K562 (cell line): Measurements from ENCODE around the gene NPC1L1. TPM values are rescaled to one million over a fixed set of nuclear protein-coding genes. Genes with fewer than 3 reads are reported as not detected.

Experiments
- EHMT2 ChIP-seq: fragments of 450-650 bp; IDR thresholded peaks from 2 replicates; pipeline ENCODE4 v1.6.1; 2018; ENCODE audit warnings: antibody characterized with exemption
- HDAC1 ChIP-seq, 2 experiments: fragments of 450-650 bp; IDR thresholded peaks; 2 replicates each; pipeline ENCODE4 v1.6.1; 2016 to 2017; ENCODE audit warnings: inconsistent platforms in 1 of 2, mild to moderate bottlenecking in 1 of 2, moderate library complexity in 1 of 2
- ID3 ChIP-seq, 2 experiments: fragments of 250-450 bp in 1 of 2; fragments of 450-650 bp in 1 of 2; sonication (Bioruptor Pico) in 1 of 2; IDR thresholded peaks; 2 replicates each; pipeline versions ENCODE4 v1.6.1 to v1.8.0; 2016 to 2021; ENCODE audit warnings: mild to moderate bottlenecking in 2 of 2, moderate library complexity in 2 of 2, missing compliant biosample characterization in 1 of 2, missing genetic modification characterization in 1 of 2
- MTA2 ChIP-seq: fragments of 450-650 bp; IDR thresholded peaks from 2 replicates; pipeline ENCODE4 v1.6.1; 2016; ENCODE audit warnings: low read depth
- MYC ChIP-seq, 2 experiments: fragments of 250-450 bp in 1 of 2; sonication (Bioruptor Pico) in 1 of 2; IDR thresholded peaks; 2 replicates each; pipeline versions ENCODE4 v1.5.1 to v1.6.1; 2012 to 2021; ENCODE audit warnings: low read depth in 2 of 2, borderline replicate concordance in 1 of 2, improper control_type of control experiment in 1 of 2, low read length in 1 of 2, mild to moderate bottlenecking in 1 of 2, moderate library complexity in 1 of 2
- NFIC ChIP-seq: fragments of 450-650 bp; IDR thresholded peaks from 2 replicates; pipeline ENCODE4 v1.6.1; 2017; ENCODE audit warnings: mild to moderate bottlenecking, inconsistent platforms
- SMARCC2 ChIP-seq: fragments of 450-650 bp; IDR thresholded peaks from 2 replicates; pipeline ENCODE4 v1.6.1; 2017; ENCODE audit warnings: antibody characterized with exemption, moderate library complexity, mild to moderate bottlenecking, low read depth
- TEAD4 ChIP-seq, 2 experiments: sonication (generic) in 1 of 2; formaldehyde crosslinking in 1 of 2; IDR thresholded peaks; 2 replicates each; pipeline versions ENCODE4 v1.6.1 to v1.8.0; 2012 to 2022; ENCODE audit warnings: borderline replicate concordance in 1 of 2, inconsistent platforms in 1 of 2, low read length in 1 of 2, mild to moderate bottlenecking in 1 of 2, missing genetic modification reagents in 1 of 2
- ZC3H8 ChIP-seq: fragments of 450-650 bp; IDR thresholded peaks from 2 replicates; pipeline ENCODE4 v1.6.1; 2017
- ZEB2 ChIP-seq: fragments of 450-650 bp; IDR thresholded peaks from 2 replicates; pipeline ENCODE4 v1.6.1; 2016
- ZNF395 ChIP-seq: fragments of 200-800 bp; sonication (Bioruptor generic); IDR thresholded peaks from 2 replicates; pipeline ENCODE4 v1.6.1; 2017; ENCODE audit warnings: missing genetic modification characterization, missing compliant biosample characterization
- ZNF592 ChIP-seq: fragments of 450-650 bp; IDR thresholded peaks from 2 replicates; pipeline ENCODE4 v1.6.1; 2017; ENCODE audit warnings: antibody characterized with exemption, mild to moderate bottlenecking
- polyA plus RNA-seq, 8 experiments: library from polyadenylated mRNA; depleted of rRNA in 4 of 8; stranded (reverse) in 5 of 8; unstranded in 3 of 8; fragments of >200 nt; fragmentation: Nextera tagmentation in 2 of 8; fragmentation: Illumina TruSeq in 1 of 8; extraction: Ambion mirVana in 2 of 8; extraction: Trizol in 1 of 8; gene quantifications; 2 replicates each; pipeline versions ENCODE4 v1.2.1 to v1.2.3, GENCODE V29; 2011 to 2014; ENCODE audit warnings: inconsistent platforms in 1 of 8, missing spikeins in 1 of 8
- total RNA-seq, 7 experiments: library from RNA; depleted of rRNA in 6 of 7; stranded (reverse); fragments of >200 nt in 6 of 7; fragmentation: Illumina TruSeq in 2 of 7; extraction: Trizol in 2 of 7; gene quantifications; 2 replicates each; pipeline versions ENCODE4 v1.2.1 to v1.2.3, GENCODE V29; 2011 to 2021; ENCODE audit warnings: low replicate concordance in 1 of 7
- TF ChIP-seq, protein P1 (sequence below): sonication (generic); formaldehyde crosslinking; IDR thresholded peaks from 2 replicates; pipeline ENCODE4 v1.8.0; 2022; ENCODE audit warnings: missing genetic modification reagents, mild to moderate bottlenecking, moderate library complexity, borderline replicate concordance
- TF ChIP-seq, protein P2 (sequence below): fragments of 450-650 bp; IDR thresholded peaks from 2 replicates; pipeline ENCODE4 v1.6.1; 2018; ENCODE audit not compliant: partially characterized antibody

The NPC1L1 gene
- total and polyA plus RNA-seq, 9 of the 15 experiments (the other 6 are each of a cell fraction or from before 2014, with no cell fraction given) = 0.01 to 0.18 (median 0.07) TPM; not detected in 4

GRCh38 chr7:44565795-44566559, 24.8 kb upstream of the NPC1L1 start (continued):
- TF ChIP-seq ZNF592 (0 out of 2 replicates have a peak, but pooled peaks have one; percentile 76), HDAC1 (IDR thresholded peaks at IDR 0.05) (peak in 1 of 2 experiments; percentile 49; a peak in 1 of 4 replicates), MYC (IDR thresholded peaks at IDR 0.05; ENCODE audit: low read depth, low read length) (no peak), MYC (CRISPR knock-in tag; IDR thresholded peaks at IDR 0.05; ENCODE audit: borderline replicate concordance, low read depth) (no peak), TEAD4 (IDR thresholded peaks at IDR 0.05; ENCODE audit: low read length) (peak; percentile 63), TEAD4 (CRISPR knock-in tag; IDR thresholded peaks at IDR 0.05; ENCODE audit: borderline replicate concordance) (no peak), EHMT2 (no peak), ZNF395 (CRISPR knock-in tag) (0 out of 2 replicates have a peak, but pooled peaks have one; percentile 48), ID3 (CRISPR knock-in tag; IDR thresholded peaks at IDR 0.05) (no peak), ID3 (tag; IDR thresholded peaks at IDR 0.05) (0 out of 2 replicates have a peak, but pooled peaks have one; percentile 15), ZC3H8 (no peak), MTA2 (0 out of 2 replicates have a peak, but pooled peaks have one; percentile 22), NFIC (peak; percentile 88), ZEB2 (no peak), SMARCC2 (peak; percentile 39; the same call in 1 of the 2 replicates)
- TF ChIP-seq, protein P1, sequence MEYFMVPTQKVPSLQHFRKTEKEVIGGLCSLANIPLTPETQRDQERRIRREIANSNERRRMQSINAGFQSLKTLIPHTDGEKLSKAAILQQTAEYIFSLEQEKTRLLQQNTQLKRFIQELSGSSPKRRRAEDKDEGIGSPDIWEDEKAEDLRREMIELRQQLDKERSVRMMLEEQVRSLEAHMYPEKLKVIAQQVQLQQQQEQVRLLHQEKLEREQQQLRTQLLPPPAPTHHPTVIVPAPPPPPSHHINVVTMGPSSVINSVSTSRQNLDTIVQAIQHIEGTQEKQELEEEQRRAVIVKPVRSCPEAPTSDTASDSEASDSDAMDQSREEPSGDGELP (CRISPR knock-in tag) = peak; percentile 10; the same call in 1 of the 2 replicates
- TF ChIP-seq, protein P2, sequence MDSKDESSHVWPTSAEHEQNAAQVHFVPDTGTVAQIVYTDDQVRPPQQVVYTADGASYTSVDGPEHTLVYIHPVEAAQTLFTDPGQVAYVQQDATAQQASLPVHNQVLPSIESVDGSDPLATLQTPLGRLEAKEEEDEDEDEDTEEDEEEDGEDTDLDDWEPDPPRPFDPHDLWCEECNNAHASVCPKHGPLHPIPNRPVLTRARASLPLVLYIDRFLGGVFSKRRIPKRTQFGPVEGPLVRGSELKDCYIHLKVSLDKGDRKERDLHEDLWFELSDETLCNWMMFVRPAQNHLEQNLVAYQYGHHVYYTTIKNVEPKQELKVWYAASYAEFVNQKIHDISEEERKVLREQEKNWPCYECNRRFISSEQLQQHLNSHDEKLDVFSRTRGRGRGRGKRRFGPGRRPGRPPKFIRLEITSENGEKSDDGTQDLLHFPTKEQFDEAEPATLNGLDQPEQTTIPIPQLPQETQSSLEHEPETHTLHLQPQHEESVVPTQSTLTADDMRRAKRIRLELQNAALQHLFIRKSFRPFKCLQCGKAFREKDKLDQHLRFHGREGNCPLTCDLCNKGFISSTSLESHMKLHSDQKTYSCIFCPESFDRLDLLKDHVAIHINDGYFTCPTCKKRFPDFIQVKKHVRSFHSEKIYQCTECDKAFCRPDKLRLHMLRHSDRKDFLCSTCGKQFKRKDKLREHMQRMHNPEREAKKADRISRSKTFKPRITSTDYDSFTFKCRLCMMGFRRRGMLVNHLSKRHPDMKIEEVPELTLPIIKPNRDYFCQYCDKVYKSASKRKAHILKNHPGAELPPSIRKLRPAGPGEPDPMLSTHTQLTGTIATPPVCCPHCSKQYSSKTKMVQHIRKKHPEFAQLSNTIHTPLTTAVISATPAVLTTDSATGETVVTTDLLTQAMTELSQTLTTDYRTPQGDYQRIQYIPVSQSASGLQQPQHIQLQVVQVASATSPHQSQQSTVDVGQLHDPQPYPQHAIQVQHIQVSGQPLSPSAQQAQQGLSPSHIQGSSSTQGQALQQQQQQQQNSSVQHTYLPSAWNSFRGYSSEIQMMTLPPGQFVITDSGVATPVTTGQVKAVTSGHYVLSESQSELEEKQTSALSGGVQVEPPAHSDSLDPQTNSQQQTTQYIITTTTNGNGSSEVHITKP = no peak
